Ishikawa (cell line): ENCODE data around the gene LTF.

ENCODE experiments used
- EP300 ChIP-seq: IDR thresholded peaks from 2 replicates; pipeline ENCODE4 v1.6.1; 2012; ENCODE audit warnings: borderline replicate concordance
- FOXM1 ChIP-seq: IDR thresholded peaks from 2 replicates; pipeline ENCODE4 v1.6.1; 2012; ENCODE audit warnings: low read depth, borderline replicate concordance
- RAD21 ChIP-seq: IDR thresholded peaks from 2 replicates; pipeline ENCODE4 v1.6.1; 2012; ENCODE audit warnings: low read depth
- TF ChIP-seq, protein P1 (sequence below): IDR thresholded peaks from 2 replicates; pipeline ENCODE4 v1.6.1; 2012

DNA sequence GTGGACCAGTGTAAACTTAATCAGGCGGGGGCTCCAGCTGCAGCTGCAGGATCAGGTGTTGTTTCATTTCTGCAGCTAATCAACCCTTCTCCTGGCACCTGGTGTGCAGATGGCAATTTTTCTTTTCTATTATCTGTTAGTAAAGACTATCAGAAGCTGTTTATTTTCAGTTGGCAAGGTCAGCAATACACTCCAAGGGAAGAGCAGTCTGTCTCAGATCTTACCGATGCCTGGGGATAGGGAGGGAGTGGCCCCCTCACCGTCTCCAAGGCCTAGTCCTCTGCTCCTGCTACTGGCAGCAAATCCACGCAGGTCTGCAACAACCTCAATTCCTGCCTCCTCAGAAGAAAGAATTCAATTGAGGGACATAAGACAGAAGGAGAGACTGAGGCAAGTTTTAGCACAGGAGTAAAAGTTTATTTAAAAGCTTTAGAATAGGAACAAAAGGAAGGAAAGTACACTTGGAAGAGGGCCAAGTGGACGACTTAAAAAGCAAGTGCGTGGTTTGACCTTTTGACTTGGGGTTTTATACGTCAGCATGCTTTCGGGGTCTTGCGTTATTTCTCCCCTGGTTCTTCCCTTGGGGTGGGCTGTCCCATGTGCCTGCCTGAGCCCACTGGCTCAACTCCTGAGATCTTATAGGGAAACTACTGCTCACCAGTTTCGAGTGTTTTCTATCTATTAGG is 48.4 kb downstream of the LTF start:
- TF ChIP-seq RAD21: no peak
- TF ChIP-seq EP300: no peak
- TF ChIP-seq, protein P1, sequence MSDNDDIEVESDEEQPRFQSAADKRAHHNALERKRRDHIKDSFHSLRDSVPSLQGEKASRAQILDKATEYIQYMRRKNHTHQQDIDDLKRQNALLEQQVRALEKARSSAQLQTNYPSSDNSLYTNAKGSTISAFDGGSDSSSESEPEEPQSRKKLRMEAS: no peak
- TF ChIP-seq FOXM1: no peak
